ENCODE results near the gene PLXNA2.

- TF ChIP-seq CTCF (IDR thresholded peaks at IDR 0.05; ENCODE audit: insufficient read depth, low read depth, low read length) (no peak), EZH2 (IDR thresholded peaks at IDR 0.05; ENCODE audit: insufficient read depth, low read length) (no peak)
Measured at GRCh38 chr1:208106218-208106617, 138.0 kb downstream of the PLXNA2 start.

Measured in astrocyte (in vitro differentiated cells and primary cell).